H1 (cell line): ENCODE results near the gene RUFY1. TPM values are rescaled to one million over a fixed set of nuclear protein-coding genes. Genes with fewer than 3 reads are reported as not detected.

Experiments used
- CHD7 ChIP-seq: fragments of 300-600 bp; sonication (generic); IDR thresholded peaks from 2 replicates; pipeline ENCODE4 v1.7.1; 2012; ENCODE audit warnings: low read length, moderate library complexity, mild to moderate bottlenecking, inconsistent platforms; ENCODE audit not compliant: insufficient replicate concordance
- KDM1A ChIP-seq: fragments of 200-600, 300-600 bp; sonication (generic); IDR thresholded peaks from 2 replicates; pipeline ENCODE4 v1.7.1; 2016; ENCODE audit warnings: mild to moderate bottlenecking, low read length, borderline replicate concordance
- KDM4A ChIP-seq: IDR thresholded peaks from one replicate; pipeline ENCODE4 v1.7.1; 2012; ENCODE audit warnings: low read depth, mild to moderate bottlenecking, moderate library complexity, low read length, inconsistent platforms; ENCODE audit not compliant: severe bottlenecking
- POLR2A ChIP-seq, 2 experiments: IDR thresholded peaks; 1 replicate in 1 of 2; 2 replicates in 1 of 2; pipeline ENCODE4 v1.6.1; 2011; ENCODE audit warnings: low read depth in 2 of 2, low read length in 2 of 2, mild to moderate bottlenecking in 2 of 2; ENCODE audit errors: control extremely low read depth in 1 of 2
- POLR2AphosphoS5 ChIP-seq: IDR thresholded peaks from 2 replicates; pipeline ENCODE4 v1.6.1; 2011; ENCODE audit warnings: low read depth, low read length
- SRF ChIP-seq: IDR thresholded peaks from 2 replicates; pipeline ENCODE4 v1.6.1; 2011; ENCODE audit warnings: mild to moderate bottlenecking, low read depth, low read length, moderate library complexity
- polyA plus RNA-seq, 7 experiments: library from polyadenylated mRNA; depleted of rRNA in 3 of 7; stranded (reverse) in 5 of 7; unstranded in 2 of 7; fragments of >200 nt in 5 of 7; fragments of 200-250 nt in 2 of 7; gene quantifications; 1 replicate in 5 of 7; 2 replicates in 1 of 7; 4 replicates in 1 of 7; pipeline versions ENCODE4 v1.2.1 to v1.2.3, GENCODE V29; 2011 to 2013; ENCODE audit warnings: missing spikeins in 2 of 7, mixed read lengths in 2 of 7
- total RNA-seq: library from RNA; stranded (reverse); fragmentation: NEBNext Ultra II Directional; extraction: Animal tissue kit (Norgen Biotek cat#: 25700); gene quantifications from 2 replicates; pipeline ENCODE4 v1.2.1, GENCODE V29; 2021
- TF ChIP-seq, protein P1 (sequence below), 3 experiments: IDR thresholded peaks; 1 replicate in 2 of 3; 2 replicates in 1 of 3; pipeline versions ENCODE4 v1.5.1 to v1.6.1; 2011; ENCODE audit warnings: low read length in 3 of 3, mild to moderate bottlenecking in 3 of 3, inconsistent platforms in 2 of 3, low read depth in 1 of 3, moderate library complexity in 1 of 3; ENCODE audit not compliant: insufficient read depth in 1 of 3; ENCODE audit errors: control extremely low read depth in 1 of 3

Gene RUFY1
- total and polyA plus RNA-seq, 2 of the 8 experiments (the other 6 are each of a cell fraction or from before 2014, with no cell fraction given): 22.4 to 29.5 TPM

DNA sequence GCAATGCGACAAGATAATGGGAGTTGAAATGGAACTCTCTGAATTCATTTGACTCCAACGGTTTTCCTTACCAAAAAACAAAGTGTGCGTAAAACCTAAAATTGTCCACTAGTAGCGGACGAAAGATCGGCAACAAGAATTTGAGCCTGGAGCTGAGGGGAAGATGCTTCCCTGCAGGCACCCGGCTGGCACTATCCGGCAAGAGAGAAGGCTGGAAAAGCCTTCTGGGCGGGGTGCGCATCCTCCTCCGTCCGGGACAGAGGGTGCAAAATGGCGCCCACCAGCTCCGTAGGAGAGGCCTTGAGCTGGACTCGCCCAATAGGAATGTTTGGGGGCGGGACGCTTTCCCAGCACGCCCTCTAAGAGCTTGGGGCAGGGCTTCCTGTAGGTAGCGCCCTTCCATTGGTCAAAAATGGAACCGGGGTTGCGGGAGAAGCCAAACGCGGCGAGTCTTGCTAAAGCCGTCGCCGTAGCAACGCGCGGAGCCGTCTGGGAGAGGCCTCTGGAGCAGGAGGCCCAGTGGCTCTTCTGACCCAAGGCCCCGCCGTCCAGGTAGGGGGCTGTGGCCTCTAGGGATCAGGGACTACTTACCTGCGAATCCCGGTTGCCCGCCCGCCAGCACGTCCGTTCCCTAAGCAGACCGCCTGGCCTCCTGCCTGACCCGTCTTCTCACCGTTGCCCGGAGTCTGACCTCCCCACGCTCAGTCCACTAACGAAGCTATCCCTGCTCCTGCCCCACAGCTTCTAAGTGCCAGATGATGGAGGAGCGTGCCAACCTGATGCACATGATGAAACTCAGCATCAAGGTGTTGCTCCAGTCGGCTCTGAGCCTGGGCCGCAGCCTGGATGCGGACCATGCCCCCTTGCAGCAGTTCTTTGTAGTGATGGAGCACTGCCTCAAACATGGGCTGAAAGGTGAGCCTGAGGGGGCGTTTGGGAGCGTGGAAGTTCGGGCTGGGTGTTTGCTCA lies 9.2 kb downstream of the RUFY1 start (continued):
- TF ChIP-seq CHD7 (no peak), POLR2A (IDR thresholded peaks at IDR 0.05; ENCODE audit: control extremely low read depth in 1 of 2, low read depth in 2 of 2, low read length in 2 of 2) (peak; percentile 98), KDM1A (no peak), POLR2AphosphoS5 (peak; percentile 96), KDM4A (no peak), SRF (0 out of 2 replicates have a peak, but pooled peaks have one; percentile 10)
- TF ChIP-seq, protein P1, sequence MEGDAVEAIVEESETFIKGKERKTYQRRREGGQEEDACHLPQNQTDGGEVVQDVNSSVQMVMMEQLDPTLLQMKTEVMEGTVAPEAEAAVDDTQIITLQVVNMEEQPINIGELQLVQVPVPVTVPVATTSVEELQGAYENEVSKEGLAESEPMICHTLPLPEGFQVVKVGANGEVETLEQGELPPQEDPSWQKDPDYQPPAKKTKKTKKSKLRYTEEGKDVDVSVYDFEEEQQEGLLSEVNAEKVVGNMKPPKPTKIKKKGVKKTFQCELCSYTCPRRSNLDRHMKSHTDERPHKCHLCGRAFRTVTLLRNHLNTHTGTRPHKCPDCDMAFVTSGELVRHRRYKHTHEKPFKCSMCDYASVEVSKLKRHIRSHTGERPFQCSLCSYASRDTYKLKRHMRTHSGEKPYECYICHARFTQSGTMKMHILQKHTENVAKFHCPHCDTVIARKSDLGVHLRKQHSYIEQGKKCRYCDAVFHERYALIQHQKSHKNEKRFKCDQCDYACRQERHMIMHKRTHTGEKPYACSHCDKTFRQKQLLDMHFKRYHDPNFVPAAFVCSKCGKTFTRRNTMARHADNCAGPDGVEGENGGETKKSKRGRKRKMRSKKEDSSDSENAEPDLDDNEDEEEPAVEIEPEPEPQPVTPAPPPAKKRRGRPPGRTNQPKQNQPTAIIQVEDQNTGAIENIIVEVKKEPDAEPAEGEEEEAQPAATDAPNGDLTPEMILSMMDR (IDR thresholded peaks at IDR 0.05; ENCODE audit: control extremely low read depth in 1 of 3, insufficient read depth in 1 of 3, low read depth in 1 of 3, low read length in 3 of 3): no peak
